Measurements from ENCODE around the gene OR2B2. TPM values are rescaled to one million over a fixed set of nuclear protein-coding genes. Genes with fewer than 3 reads are reported as not detected.
A peak's percentile ranks its signal among the peaks of the same experiment; 100 is the strongest.

Gene OR2B2
- total and polyA plus RNA-seq, 2 of the 4 experiments (the other 2 are of a cell fraction): not detected

DNA sequence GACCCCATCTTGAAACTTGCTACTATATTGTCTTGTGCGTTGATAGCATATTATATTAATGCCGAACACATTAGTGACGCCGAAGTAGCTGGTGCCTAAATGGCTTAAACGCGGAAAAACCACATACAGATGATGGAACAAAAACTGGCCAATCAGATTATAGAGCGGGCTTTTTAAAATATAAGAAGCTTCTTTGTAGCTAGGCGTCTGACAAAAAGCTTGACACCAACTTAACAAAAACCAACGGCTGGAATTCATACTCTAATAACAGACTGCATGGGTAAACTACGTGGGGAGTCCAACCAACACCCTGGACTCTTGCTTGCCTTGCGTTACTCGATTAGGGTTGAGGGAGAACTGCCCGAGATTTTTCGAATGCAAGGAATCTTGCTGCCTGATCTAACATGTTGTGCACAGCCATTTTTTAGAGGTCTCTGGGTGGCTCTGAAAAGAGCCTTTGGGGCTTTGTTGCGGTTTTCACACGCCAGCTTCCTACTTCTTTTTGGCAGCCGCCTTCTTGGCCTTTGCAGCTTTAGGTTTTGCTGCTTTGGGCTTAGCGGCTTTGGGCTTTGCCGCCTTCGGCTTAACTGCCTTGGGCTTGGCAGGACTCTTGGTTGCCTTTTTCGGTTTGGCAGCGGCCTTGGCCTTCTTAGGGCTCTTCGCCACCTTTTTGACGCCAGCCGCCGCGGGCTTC, 45.7 kb downstream of the OR2B2 start:
- Histone ChIP-seq H3K79me1 (ENCODE audit: low read depth in 1 of 2, low read length in 2 of 2) (peaks cover 0 to 5% of the 10 kb centered on the region in 2 experiments; a peak in 1 of 4 replicates), H4K5ac (ENCODE audit: low read depth, low read length) (no peak overlapping the region), H3K27ac (ENCODE audit: insufficient read depth, low read length) (peak overlapping the region; percentile 60), H3K9ac (ENCODE audit: low read depth, low read length) (peak overlapping the region; percentile 87), H4K20me1 (ENCODE audit: insufficient read depth, low read length) (no peaks in the 10 kb centered on the region), H2BK5ac (ENCODE audit: low read depth, low read length, poor library complexity, severe bottlenecking) (peak overlapping the region; percentile 41), H2BK20ac (ENCODE audit: low read depth, low read length) (no peak overlapping the region), H3K27me3 (ENCODE audit: control insufficient read depth, insufficient read depth, low read length) (no peaks in the 10 kb centered on the region), H3K4me1 (ENCODE audit: control insufficient read depth, insufficient read depth, low read length) (peaks cover 9% of the 10 kb centered on the region), H2AFZ (replicated peaks; ENCODE audit: low read length, poor library complexity) (peak overlapping the region; percentile 85), H3K4me2 (ENCODE audit: low read depth, low read length) (peak overlapping the region; percentile 100), H3K4ac (ENCODE audit: low read depth, low read length) (peak overlapping the region; percentile 41; the same call in 1 of the 2 replicates), H2AK9ac (replicated peaks; ENCODE audit: low read depth, low read length, poor library complexity) (no peak overlapping the region), H3K4me3 (ENCODE audit: insufficient read depth, low read depth, low read length) (peak overlapping the region; percentile 76), H3K23ac (ENCODE audit: low read depth, low read length) (peak overlapping the region; percentile 85), H3K18ac (ENCODE audit: low read depth, low read length) (no peak overlapping the region), H3K9me3 (ENCODE audit: control insufficient read depth, insufficient read depth, low read length) (no peaks in the 10 kb centered on the region), H3K9me1 (ENCODE audit: insufficient read depth, low read length) (peaks cover 4% of the 10 kb centered on the region; the same call in 1 of the 2 replicates), H3K14ac (replicated peaks; ENCODE audit: low read depth, low read length) (no peak overlapping the region; the same call in 1 of the 2 replicates), H2BK120ac (ENCODE audit: low read depth, low read length) (no peak overlapping the region), H4K8ac (ENCODE audit: low read depth in 2 of 2, low read length in 2 of 2) (no peak overlapping the region), H2BK15ac (ENCODE audit: low read depth, low read length) (no peak overlapping the region), H2AK5ac (ENCODE audit: low read depth, low read length) (no peak overlapping the region), H3K36me3 (ENCODE audit: control insufficient read depth, insufficient read depth, low read length) (no peaks in the 10 kb centered on the region), H4K91ac (ENCODE audit: insufficient read depth, low read depth, low read length) (no peak overlapping the region), H3K56ac (ENCODE audit: extremely low read depth, insufficient read depth, low read length) (peak overlapping the region; percentile 64; the same call in 1 of the 2 replicates)
- dilution Hi-C loops (cut with HindIII; ENCODE audit: low sequenced_read_pairs, unreplicated experiment) (no loop called here), intact Hi-C loops (cut with micrococcal nuclease) (no loop called here), in situ Hi-C loops (cut with MboI; ENCODE audit: low sequenced_read_pairs) (loop anchor here (5.0 kb wide), 1 partner anchor 34 kb away; a partner anchor contains a TSS)
- BruUV-seq (replicated peaks): no TSS peak
- ChIA-PET POLR2A (ENCODE audit: unreplicated experiment) (interaction anchor here (0.6 to 4.2 kb wide), 8 partner anchors 18 to 1087 kb away, joined by 3 to 61 read pairs (median 3); a partner anchor contains a TSS), CTCF (interaction anchor here (0.6 to 0.7 kb wide), 3 partner anchors 28 to 1581 kb away, joined by 3 to 9 read pairs (median 3); a partner anchor contains a TSS)
- ATAC-seq (ENCODE audit: low read depth) (0 out of 2 replicates have a peak, but pooled peaks have one; percentile 5), DNase-seq (peak; percentile 68)
- 2% methylated on average over 9 of the region's 27 CpGs; no CpG with 5 or more reads in 1 of the 2 experiments for WGBS, 2 experiments (ENCODE audit: extremely low coverage in 2 of 2, insufficient read length in 1 of 2)
- no peak for TF ChIP-seq FOS (IDR thresholded peaks at IDR 0.05; ENCODE audit: low read depth, low read length)

Data from IMR-90 (cell line).